NCI-H187 treated with DMSO at 0.1 percent for 48 hours (cell line): Measurements from ENCODE around the gene THOC5.
"Not testable (repeated sequence)": the region's sequence is repeated elsewhere in the genome, so short reads cannot be mapped to it uniquely, and the experiment has no call there.

ENCODE experiments used
- DNase-seq: peaks from one replicate; lab custom pipeline; 2025; lab: John Stamatoyannopoulos, UW

THOC5 gene

DNA sequence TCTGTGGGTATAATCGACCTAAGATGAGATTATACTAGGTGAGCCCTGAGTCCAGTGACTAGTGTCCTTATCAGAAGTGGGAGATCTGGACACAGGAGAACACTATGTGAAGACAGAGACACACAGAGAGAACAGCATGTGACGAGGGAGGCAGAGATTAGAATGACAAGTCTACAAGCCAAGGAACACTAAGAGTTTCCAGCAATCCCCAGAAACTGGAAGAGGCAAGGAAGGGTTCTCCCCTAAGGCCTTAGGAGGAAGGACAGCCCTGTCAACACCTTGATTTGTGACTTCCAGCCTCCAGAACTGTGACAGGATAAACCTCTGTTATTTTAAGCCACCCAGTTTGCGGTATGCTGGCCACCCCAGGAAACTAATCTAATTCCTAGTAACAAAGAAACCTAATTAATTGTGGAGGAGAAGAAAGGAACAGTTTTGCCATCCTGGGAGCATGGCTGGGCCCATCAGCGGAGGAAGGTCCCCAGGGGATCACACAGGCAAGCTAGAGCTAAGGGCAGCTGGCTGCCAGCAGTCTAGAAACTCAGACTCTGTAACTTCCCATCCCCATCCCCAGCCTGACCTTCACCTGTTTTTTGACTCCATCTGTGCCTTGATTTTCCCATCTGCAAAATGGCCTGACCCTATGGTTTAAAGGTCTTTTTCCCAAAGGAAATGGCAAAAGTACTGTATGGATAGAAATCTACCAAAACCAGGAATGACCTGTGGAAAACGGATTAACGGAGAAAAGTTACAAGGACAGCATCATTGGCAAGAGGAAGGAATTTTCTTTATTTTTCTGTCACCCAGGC is 10.3 kb upstream of the THOC5 start:
- no peak for DNase-seq

DNA sequence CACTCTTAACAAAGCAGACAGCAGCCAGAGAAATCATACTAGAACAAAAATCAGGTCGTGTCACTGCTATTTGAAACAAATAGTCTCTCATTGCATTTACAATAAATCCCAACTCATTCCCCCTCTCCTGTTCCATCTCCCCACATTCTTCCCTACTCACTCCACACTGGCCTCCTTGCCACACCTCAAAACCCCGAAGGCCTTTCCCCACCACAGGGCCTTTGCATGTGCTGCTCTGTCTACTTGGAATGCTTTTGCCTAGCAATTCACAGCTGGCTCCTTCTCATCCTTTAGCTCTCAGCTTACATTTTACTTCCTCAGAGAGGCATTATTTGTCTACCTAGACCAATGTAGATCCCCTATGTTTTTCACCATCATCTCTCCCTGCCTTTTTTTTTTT is 6.3 kb upstream of the THOC5 start:
- no peak for DNase-seq

DNA sequence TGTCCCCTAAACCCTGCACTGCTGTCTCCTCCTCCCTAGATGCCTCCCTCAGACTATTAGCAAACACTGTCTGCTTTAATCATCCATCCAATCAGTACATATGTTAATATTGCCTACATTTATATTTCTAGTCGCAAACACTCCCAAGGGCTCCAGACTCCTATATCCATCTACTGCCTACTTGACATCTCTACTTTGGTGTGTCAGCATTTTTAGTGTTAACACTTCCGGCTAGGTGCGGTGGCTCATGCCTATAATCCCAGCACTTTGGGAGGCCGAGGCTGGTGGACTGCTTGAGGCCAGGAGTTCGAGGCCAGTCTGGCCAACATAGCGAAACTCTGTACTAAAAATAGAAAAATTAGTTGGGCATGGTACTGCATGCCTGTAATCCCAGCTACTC is 5.5 kb upstream of the THOC5 start:
- DNase-seq, result no peak

DNA sequence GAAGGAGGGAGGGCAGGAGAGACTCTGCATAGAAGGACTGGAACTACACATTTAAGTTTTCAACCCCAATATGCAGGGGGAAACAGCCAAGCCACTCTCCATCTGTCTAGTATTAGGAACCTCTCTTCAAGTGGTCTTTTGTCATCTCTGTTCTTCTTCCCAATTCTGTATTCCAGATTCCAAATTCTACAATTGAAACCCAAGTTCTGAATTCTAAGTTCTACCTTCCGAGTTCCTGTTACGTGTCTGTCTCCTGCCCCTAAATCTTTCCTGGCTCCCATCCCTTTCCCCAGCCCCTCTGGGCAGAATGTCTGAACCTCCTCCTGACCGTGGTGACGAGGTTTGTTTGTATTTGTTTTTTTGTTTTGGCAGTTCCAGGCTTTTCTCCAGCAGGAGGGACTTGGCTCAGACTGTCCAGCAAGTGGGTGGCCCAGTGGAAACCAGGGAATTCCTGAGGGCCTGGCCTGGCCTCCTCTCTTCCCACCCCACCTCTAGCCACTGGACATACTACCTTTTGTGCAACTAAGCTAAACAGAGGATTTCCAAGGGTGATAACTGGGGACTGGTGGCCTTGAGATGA is 1.6 kb upstream of the THOC5 start:
- no peak for DNase-seq

DNA sequence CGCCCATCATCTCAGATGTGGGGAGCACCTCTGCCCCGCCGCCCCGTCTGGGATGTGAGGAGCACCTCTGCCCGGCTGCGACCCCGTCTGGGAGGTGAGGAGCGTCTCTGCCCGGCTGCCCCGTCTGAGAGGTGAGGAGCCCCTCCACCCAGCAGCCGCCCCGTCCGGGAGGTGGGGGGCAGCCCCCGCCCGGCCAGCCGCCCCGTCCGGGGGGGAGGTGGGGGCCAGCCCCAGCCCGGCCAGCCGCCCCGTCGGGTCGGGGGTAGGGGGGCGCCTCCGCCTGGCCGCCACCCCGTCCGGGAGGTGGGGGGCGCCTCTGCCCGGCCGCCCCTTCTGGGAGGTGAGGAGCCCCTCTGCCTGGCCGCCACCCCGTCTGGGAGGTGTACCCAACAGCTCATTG is 1.2 kb downstream of the THOC5 start:
- DNase-seq, result not testable (repeated sequence)

DNA sequence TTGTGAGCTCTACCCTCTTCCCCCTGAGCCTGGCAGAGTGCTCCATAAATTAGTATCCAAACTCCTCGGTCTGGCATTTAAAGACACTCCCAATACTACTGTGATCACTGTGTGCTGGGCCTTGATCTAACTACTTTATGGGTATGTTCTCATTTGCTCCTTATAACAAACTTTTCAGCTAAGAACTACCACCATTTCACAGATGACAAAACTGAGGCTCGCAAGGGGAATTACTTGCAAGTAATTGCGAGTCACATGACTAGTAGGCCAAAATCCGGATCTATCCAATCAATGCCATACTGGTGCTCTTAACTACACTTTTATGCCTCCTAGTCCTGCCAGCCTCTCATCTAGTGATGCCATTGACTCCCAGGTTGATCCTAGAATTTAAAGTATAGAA is 3.6 kb downstream of the THOC5 start:
- DNase-seq, result no peak

DNA sequence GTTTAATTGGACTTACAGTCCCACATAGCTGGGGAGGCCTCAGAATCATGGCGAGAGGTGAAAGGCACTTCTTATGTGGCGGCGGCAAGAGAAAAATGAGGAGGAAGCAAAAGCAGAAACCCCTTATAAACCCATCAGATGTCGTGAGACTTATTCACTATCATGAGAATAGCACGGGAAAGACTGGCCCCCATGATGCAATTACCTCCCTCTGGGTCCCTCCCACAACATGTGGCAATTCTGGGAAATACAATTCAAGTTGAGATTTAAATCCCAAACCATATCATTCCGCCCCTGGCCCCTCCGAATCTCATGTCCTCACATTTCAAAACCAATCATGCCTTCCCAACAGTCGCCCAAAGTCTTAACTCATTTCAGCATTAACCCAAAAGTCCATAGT is 8.5 kb downstream of the THOC5 start:
- not testable (repeated sequence) for DNase-seq

DNA sequence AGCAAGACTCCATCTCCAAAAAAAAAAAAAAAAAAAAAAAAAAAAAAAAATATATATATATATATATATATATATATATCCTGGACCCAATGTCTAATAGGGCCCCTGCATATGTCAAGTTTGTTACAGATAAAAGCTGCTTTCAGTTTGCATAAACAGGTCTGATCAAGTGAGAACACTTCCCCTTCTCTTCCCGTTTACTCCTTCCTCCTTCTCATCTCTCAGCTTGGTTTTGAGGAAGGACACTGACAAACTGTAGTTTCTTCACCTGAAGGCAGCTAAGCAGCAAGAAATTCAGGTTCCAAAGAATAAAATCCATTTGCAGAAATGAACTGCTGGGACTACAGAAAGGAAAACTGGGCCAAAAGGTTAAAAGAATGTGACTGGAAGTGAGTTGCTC is 11.7 kb downstream of the THOC5 start:
- DNase-seq, result no peak

DNA sequence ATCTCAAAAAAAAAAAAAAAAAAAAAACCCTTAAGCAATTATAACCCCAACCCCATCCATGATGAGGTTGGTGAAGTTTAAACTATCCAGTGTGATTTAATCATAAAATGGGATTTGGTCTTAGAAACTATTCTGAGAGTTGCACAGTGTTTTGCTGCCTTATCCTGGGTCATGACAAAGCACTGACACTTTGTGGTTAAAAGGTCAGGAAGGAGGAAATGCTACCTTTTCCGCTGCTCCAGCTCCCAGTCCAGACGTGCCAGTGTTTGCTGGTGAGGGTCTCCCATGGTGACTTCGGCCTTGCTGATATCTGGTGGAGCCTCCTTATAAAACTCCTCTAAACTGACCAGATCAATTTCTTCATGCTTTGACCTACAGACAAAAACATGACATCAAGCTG is 14.5 kb downstream of the THOC5 start:
- DNase-seq, result no peak

DNA sequence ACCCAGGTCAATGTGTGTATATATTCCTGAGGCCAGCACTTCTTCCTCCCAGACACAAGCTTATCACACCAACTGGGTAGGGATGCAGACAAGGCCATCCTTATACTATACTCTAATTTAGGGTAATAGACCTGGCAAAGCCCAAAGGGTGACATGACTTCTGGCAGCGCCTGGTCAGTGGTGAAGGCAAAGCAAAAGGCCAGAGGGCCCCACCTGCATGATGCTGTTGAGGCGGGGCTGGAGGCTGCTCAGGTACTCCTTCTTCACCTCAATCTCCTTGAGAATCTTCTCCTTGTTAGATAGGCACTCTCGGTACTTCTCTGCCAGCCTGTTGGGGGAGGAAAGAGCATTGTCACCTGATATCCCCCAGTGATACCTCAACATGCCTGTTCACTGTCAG is 17.1 kb downstream of the THOC5 start:
- no peak for DNase-seq

DNA sequence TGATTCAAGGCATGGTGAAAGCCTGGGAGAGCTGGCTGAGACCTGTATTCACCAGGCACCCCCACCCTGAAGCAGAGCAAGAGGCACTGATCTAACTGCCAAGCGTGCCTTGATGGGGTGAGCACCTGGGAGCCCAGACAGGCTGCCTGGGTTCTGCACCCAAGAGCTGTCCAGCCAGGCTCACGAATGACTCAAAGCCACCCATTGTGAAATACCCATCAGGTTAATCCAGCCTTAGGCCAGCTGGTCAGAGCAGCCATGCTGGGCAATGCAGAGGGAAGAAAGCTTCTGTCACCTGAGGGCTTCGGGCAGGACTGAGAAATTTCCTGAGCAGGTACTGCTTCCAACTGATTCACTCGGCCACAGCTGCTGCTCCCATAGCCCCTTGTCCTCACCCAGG is 22.1 kb downstream of the THOC5 start:
- DNase-seq, result no peak

DNA sequence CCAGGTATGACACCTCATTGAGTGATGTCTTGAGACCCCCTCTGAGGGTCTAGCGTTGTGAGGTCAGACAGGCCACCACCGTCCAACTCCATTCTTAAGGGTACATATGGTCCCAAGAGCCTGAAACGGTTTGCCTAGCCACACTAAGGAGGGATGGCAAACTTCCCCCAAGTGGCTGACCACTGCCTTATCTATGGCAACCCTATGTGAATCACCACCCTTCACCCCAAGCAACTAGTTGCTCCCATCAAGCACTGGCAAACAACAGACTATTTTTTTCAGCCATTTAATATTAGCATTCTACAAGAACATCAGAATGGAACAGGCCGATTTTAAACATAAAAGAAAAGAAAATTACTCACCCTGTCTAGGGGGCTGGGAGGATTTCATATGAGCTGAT is 22.8 kb downstream of the THOC5 start:
- no peak for DNase-seq

DNA sequence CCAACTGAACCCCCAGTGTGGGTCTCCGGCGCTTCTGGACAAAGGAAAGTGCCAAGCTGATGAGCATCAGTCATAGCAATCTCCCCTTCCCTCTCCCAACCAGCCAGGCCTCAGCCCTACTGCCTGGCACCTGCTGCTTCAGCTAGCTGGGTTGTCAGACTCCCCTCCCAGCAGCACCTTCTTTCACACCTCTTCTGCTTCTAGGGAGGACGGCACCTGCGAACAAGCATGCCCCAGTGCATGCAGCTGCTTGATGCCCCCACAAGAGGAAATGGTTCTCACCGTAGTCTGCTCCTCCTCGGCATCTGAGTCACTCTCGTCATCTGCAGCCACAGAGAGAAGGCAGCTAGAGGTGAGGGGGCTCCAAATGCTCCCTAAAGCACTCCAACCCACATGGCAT is 25.4 kb downstream of the THOC5 start:
- DNase-seq, result no peak

DNA sequence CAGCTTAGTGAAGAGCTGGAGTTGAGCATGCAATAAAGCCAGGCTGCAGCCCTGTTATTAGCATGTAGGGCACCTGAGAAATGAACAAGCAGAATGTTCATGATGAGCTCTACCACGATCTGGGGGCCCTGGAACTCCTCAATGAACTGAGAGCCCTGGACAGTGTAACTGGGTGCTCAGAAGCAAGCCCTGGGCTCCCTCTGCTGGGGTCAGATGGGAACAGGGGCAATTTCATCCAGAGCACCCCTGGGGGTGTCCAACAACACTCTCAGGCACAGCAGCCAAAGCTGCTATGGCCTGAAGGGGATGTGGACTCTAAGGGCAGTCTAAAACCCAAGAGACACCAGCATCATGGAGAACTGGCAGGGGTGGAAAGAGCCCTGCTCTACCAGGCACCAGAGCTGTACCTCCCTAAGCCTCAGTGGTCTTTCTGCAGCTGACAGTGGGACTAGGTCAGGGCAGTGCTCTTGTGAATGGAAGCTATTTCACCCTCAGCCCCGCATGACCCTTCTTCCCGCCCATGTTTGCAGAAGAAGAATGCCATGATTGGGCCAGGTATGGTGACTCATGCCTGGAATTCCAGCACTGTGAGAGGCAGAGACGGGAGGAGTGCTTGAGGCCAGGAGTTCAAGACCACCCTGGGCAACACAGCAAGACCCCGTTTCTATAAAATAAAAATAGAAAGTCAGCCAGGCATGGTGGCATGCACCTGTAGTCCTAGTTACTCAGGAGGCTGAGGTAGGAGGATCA is 28.9 kb downstream of the THOC5 start:
- DNase-seq, result no peak

DNA sequence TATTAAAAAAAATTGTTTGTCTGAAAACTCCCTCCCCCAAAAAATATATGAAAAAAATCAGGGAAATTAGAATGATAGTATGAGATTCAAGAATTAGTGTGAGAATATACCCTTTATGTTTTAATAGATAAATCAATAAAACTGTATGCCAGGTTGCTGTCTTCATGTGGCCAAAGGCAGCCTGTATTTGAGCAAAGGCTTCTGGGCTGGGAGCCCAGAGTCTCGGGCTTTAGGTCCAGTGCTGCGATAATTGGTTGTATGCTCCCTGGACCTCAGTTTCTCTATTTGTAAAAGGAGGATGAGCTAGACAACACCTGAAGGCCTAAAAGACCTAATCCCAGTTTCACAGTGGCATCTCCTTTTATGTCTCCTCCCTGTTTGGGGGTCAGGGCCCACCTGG is 29.8 kb downstream of the THOC5 start:
- DNase-seq, result no peak

DNA sequence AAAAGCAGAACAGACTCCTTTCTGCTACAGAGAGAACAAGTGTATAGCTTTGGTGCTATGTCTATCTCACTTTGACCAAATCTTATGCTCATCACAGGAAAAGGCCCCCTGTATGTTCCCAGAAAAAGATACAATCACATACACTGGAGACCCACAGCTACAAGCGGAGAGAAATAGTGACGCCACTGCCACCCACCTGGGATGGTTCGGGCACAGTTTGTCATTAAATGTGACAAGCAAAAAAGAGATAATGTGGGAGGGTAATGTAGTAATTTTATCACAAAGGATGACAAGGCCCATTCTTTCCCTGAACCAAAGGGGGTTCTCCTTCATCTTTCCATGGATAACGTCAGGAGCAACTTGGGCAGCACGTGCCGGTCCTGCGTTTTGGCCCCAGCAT is 32.0 kb downstream of the THOC5 start:
- no peak for DNase-seq

DNA sequence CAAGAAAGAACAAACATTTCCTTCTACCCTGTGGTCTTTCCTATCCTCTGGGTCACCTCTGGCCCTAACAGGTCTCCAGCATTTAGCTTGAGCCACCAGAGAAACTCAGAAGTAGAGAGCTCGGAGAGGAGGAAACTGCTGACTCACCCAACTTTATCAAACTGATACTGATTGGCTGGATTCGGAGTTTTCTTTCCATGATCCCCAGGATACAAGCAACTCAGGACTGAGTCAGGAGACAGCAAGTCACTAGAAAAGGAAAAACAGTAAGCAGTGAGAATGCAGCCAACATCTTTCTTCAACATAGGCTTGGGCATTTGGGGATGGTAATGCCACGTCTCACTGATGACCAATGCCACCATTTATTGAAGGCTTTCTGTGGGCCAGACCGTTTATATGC is 32.7 kb downstream of the THOC5 start:
- no peak for DNase-seq

DNA sequence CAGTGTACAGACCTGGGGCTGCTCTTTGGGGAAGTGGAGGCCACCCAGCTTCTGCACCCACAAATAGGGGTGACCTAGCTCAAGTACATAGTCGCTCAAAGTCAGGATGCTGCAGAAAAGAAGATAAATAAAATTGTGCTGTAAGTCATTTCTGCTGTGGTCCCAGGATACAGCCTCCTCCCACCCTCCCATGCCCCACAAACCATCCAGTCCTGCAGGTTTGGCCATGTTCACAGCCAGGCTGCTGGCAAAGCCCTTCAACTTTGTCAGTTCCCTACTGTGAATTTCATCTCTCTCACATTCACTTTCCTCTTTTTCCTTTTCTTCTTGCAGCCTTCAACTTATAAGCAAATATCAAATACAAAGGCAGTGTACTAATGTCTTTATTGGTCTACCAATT is 33.6 kb downstream of the THOC5 start:
- no peak for DNase-seq

DNA sequence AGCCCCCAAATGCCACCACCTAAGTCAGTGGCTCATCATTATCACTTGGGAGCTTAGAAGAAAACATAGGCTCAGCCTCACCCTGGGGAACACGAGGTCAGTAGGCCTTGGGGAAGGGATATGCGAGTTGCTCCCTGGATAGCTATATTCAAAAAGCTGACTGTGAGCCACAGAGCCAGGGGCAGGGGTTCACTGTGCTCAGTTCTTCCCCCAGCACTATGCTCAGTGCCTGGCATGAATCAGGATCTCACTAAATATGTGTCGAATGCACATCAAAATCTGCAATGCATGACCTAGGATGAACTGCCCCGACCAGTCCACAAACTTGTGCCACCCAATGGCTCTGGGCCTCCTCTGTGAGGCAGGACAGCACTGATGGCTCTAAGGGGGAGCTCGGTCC is 35.1 kb downstream of the THOC5 start:
- DNase-seq, result no peak

DNA sequence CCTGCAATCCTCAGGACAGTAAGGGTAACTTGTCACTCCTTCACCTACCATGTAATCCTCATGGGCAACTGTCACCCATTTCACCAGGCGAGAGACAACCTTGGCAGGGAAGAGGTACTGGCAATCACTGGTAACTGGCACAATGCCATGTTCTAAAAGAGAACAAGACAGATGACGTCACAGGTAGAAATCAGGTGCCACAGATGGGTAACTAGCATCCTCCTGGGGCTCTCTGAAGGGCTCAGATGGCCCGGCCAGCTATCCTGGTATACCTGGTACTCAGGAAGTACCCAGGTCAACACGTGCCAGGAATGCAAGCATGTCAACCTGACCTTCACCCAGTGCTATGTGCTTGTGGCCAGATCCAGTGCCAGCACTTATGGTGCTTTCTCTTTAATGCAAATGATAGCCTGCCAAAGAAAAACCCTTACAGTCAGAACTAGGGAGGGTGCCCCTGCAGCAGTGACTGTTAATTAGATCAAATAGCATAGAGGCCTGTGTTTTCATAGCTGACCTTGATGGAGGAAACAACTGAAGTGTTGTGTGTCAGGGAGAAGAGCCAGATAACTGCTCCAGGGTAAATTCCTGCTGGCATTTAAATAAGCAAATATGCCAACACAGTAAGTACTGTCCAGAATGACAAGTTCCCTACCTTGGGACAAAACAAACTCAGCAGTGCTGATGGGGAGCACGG is 36.2 kb downstream of the THOC5 start:
- no peak for DNase-seq

DNA sequence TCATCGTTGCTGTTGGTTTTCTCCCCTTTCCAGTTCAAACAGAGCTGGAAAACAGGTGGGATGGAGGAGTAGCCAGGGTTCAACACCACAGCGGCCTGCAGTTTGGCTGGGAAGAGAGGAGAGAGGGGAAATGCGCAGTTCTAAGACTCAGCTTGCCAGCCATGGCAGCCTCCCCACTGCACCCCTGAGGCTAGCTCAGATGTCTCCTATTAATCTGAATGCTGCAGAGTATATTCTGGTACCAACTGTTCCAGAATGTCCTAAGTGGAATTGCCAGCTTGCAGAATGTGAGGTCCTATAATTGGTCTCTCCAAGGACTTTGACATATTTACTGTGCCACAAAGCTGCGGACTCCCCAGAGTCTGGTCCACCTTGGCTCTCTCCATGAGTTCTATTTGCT is 41.5 kb downstream of the THOC5 start:
- no peak for DNase-seq

DNA sequence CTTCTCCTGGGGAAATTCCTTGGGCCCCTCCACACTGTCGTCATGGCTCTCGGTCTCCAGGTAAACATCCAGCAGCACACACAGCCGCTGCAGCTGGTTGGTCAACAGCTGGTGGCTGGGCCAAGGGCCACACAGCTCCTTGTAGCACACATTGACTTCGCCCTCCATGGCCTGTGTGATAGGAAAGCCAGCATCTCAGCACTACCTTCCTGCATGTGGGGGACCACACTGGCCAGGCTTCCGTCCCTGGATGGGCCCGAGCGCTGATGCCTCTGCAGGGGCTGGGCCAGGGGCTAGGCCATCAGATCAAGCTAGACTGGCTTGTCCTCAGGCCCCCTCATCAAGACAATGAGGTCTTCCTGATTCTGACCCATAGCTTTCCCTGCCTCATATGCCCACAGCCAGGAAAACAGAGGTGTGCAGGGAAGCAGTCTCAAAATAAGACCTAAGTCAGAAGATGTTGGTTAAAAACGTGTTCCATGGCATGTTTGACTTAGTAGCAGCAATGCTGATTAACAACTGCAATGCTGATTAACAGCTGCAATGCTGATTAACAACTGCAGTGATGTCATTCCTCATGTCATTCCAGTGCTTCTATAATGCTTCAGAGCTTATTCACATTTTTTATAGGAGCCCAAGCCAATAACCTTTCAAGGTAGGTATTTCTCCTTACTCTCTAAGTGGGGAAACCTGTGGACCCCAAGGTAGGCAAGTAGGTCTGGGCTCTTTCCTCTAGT is 42.3 kb downstream of the THOC5 start:
- no peak for DNase-seq
